Activated T-cell treated with anti-CD3 and anti-CD28 coated beads, Interleukin-2, amount 50 U/mL, for 1 hour (primary cell): ENCODE results near the gene C12orf43.
A peak's percentile ranks its signal among the peaks of the same experiment; 100 is the strongest.

ENCODE experiments used
- DNase-seq: peaks from one replicate; pipeline ENCODE4 v3.0.0-alpha.2; 2020

Gene C12orf43

DNA sequence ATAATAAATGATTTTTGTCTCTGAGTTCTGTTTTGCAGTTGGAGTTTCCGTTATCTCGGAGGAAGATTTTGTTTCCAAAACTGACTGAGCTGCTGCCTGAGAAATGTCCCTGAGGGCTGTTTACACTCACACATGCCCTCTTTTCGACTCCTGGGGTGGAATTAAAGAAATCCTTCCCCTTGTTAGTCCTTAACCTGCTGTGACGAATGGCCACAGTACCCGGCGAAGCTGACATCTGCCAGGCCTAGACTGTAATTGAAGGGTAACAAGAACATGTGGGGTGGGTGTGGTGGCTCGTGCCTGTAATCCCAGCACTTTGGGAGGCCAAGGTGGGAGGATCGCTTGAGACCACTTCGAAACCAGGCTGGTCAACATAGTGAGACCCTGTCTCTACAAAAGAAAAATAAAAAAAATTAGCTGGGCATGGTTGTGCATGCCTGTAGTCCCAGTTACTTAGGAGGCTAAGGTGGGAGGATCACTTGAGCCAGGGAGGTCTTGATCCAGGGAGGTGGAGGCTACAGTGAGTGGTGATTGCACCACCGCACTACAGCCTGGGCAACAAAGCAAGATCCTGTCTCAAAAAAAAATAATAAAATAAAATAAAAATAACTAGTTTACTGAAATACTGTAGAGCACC, 14.4 kb upstream of the C12orf43 start:
- DNase-seq = no peak

DNA sequence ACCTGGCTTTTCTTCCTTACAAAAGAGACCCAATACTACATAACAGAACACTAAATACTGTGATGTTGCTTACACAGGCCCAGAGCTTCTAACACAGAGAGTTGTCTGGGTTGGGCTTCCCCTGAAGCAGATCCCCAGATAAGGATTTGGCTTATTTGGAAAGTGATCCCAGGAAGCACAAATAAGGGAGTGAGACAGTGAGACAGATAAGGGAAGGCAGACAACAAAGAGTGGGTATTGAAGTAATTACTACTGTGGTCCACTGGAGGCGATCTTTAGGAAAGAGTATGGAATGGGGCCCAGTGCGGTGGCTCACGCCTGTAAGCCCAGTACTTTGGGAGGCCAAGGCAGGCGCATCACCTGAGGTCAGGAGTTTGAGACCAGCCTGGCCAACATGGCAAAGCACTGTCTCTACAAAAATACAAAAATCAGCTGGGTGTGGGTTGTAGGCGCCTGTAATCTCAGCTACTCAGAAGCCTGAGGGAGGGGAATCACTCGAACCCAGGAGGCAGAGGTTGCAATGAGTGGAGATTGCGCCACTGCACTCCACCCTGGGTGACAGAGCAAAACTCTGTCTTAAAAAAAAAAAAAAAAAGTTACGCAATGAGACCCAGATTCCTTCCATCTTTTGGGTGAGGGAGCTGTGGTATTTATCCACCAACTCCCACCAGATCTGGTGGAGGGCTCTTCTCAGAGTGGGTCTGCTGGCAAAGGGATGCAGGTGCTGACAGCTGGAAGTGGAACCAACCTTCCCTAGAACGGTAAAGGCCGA, 10.2 kb upstream of the C12orf43 start:
- DNase-seq = no peak

GRCh38 chr12:121025442-121026226, 9.3 kb upstream of the C12orf43 start:
- DNase-seq = no peak

GRCh38 chr12:121023799-121024198, 7.5 kb upstream of the C12orf43 start:
- DNase-seq = no peak

DNA sequence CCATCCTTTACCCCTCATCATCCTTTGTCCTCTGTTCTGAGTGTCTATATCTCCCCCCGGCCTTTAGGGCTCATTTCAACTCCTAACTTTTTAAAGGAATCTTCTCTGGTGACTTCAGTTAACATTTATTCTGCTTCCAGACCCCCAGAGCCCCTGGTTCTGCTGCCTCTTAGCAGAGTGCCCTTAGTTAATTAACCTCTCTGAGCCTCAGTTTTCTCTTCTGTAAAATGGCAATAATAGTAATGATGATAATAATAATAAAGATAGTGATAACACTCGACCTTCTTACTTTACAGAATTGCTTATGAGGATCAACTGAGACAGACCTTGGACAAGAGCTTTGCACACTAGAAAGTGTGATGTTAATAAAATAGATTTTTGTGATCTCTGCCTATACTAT, 6.4 kb upstream of the C12orf43 start:
- DNase-seq = no peak

DNA sequence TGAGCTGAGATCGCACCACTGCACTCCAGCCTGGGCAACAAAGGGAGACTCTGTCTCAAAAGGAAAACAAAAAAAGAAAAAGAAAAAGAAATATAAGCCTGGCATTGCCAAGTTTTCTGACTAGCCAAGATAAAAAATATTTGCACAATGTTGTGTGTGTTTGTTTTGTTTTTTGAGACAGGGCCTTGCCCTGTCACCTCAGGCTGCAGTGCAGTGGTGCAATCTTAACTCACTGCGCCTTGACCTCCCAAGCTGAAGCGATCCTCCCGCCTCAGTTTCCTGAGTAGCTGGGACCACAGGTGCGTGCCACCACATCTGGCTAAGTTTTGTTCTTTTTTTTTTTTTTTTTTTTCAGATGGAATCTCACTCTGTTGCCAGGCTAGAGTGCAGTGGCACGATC, 5.5 kb upstream of the C12orf43 start:
- DNase-seq = no peak

GRCh38 chr12:121018860-121019617, 2.8 kb upstream of the C12orf43 start:
- DNase-seq = no peak

GRCh38 chr12:121017966-121018491, 1.7 kb upstream of the C12orf43 start:
- no peak for DNase-seq

GRCh38 chr12:121013715-121014114, 2.6 kb downstream of the C12orf43 start:
- no peak for DNase-seq

DNA sequence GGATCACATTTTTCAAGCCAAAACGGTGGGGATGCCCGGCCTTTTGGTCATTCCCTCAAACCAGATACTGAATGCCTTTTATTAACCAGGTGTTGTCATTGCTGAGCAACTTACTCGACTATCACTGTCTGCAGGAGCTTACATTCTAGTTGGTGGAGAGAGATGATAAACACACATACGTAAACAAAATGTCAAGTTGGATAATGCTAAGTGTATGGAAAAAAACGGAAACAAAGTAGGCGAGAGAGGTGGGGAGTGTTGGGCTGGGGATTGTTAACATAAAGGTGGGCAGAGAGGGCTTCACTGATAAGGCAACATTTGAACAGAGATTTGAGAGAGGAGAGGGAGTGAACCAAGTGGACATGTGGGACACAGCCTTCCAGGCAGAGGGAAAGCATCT, 4.5 kb downstream of the C12orf43 start:
- DNase-seq = no peak

- DNase-seq = no peak
Observed at GRCh38 chr12:121010860-121011259, 5.4 kb downstream of the C12orf43 start.

- no peak for DNase-seq
Observed at GRCh38 chr12:121009741-121010140, 6.5 kb downstream of the C12orf43 start.

- no peak for DNase-seq
Observed at GRCh38 chr12:121008347-121009098, 7.8 kb downstream of the C12orf43 start.

DNA sequence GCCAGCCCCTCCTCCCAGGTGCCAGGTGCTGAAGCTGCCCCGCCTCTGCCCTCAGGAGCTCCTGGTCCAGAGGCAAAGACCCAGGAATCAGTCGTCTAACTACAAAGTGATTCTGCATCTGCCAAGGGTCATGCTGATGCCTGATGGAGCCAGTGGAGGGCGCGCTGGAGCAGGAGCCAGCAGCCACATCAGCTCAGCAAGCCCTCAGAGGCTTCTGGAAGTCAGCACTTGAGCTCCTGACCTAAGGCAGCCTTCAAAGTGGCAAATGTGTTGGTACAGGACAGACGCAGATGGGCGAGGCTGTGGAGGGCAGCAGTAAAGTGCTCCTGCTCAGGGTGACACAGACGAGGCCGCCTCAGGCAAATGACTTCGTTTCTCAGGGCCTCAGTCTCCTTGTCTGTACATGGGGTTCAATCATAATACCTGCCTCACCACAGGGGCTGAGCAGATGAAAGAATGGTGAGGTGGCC, 10.9 kb downstream of the C12orf43 start:
- peak; percentile 48 for DNase-seq

DNA sequence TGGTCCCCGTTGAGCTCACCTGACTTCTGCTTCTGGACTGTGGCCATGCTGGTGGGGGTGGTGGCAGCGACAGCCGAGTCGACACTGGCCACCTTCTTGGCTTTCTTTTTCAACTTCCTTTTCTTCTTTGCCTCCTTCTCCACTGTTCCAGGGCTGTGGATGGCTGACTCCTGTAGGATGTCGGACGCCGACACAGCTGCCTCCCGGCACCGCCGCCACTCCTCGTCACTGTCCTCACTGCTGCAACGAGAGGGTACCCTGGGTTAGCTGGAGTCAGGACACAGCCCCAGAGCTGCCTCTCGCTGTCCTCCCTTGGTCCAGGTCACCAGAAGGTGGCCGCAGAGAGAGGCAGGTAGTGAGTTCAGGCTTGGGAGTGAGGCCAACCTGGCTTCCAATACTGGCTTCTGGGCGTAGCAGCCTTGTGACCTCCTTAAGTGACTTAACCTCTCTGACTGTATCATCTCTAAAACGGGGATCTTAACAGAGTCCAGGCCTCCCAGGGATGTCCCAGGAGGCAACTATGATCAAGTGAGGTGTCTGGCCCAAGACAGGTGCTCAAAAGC, 12.0 kb downstream of the C12orf43 start:
- no peak for DNase-seq

GRCh38 chr12:121003650-121004049, 12.6 kb downstream of the C12orf43 start:
- no peak for DNase-seq

GRCh38 chr12:121001841-121002483, 14.3 kb downstream of the C12orf43 start:
- DNase-seq = no peak

GRCh38 chr12:121001060-121001459, 15.2 kb downstream of the C12orf43 start:
- no peak for DNase-seq

DNA sequence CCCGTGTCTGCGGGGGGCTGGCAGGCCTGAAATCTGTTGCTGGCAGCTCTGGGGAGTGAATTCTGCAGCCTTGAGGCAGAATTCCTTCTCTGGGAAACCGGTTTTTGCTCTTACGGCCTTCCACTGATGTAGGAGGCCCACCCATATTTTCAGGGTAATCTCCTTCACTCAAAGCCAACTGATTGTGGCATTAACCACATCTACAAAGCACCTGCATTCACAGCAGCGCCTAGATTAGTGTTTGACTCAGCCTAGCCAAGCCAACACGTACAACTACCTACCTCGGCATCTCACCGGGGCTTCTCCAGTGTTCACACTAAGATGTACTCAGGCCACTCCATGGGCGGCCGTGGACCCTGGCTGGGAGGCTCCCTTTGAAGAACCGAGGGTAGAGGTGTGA, 15.8 kb downstream of the C12orf43 start:
- DNase-seq = no peak

DNA sequence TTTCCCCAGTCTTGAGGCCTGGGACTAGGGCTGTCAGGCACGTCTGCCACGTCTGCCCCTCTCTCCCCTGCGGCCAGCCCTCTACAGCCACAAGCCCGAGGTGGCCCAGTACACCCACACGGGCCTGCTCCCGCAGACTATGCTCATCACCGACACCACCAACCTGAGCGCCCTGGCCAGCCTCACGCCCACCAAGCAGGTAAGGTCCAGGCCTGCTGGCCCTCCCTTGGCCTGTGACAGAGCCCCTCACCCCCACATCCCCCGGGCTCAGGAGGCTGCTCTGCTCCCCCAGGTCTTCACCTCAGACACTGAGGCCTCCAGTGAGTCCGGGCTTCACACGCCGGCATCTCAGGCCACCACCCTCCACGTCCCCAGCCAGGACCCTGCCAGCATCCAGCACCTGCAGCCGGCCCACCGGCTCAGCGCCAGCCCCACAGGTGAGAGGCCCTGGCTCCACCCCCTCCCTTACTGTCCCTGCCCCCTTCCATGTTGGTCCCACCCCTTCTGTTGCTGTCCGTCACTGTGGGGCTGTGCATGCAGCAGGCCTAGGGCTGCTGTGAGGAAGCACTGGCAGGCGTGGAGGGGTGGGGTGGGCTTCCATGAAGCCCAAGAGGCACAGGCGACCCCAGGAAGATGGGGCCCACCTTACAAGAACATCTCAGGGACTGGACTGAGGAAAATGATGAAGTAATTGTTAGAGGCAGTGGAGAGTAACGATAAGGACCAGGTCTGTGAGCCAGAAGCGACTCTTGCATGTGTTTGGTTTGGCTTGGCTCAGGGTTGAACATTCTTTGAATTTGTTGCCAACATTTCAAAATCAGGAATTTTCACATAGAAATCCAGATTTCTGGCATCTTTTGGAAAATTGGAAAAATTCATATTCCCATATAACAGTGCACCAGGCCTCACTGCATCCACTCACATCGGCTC, 16.8 kb downstream of the C12orf43 start:
- DNase-seq = no peak
